Keratinocyte (primary cell): ENCODE data around the gene AXIN1. TPM values are rescaled to one million over a fixed set of nuclear protein-coding genes. Genes with fewer than 3 reads are reported as not detected.
A peak's percentile ranks its signal among the peaks of the same experiment; 100 is the strongest.

Experiments used
- DNase-seq: peaks from one replicate; pipeline ENCODE4 v3.0.0-alpha.2; 2011; ENCODE audit warnings: low read depth, missing footprints, low spot score
- FAIRE-seq: peaks from 2 replicates; lab custom pipeline; 2011; peaks lifted over from hg19 to GRCh38; lab: Jason Lieb, UNC
- H2AFZ ChIP-seq: 2 replicates; pipeline ENCODE4 v1.6.0; 2012; ENCODE audit warnings: low read length, control low read depth, inconsistent platforms; ENCODE audit not compliant: control insufficient read depth
- H3K27ac ChIP-seq: 2 replicates; pipeline ENCODE4 v1.5.1; 2011; ENCODE audit warnings: low read length; ENCODE audit not compliant: control insufficient read depth, insufficient read depth
- H3K27me3 ChIP-seq: 3 replicates; pipeline ENCODE4 v1.6.0; 2011; ENCODE audit warnings: low read length; ENCODE audit not compliant: control insufficient read depth, insufficient read depth; ENCODE audit errors: extremely low read depth
- H3K36me3 ChIP-seq, 2 experiments: 2 replicates in 1 of 2; 3 replicates in 1 of 2; pipeline ENCODE4 v1.5.1; 2011; ENCODE audit warnings: low read length in 2 of 2, mild to moderate bottlenecking in 1 of 2; ENCODE audit not compliant: control insufficient read depth in 2 of 2, insufficient read depth in 2 of 2; ENCODE audit errors: extremely low read depth in 1 of 2
- H3K4me1 ChIP-seq: 3 replicates; pipeline ENCODE4 v1.5.1; 2011; ENCODE audit warnings: low read length; ENCODE audit not compliant: control insufficient read depth, insufficient read depth; ENCODE audit errors: extremely low read depth
- H3K4me2 ChIP-seq: 3 replicates; pipeline ENCODE4 v1.6.0; 2011; ENCODE audit warnings: low read depth, low read length; ENCODE audit not compliant: control insufficient read depth, insufficient read depth; ENCODE audit errors: extremely low read depth
- H3K4me3 ChIP-seq, 3 experiments: fragments of 200-600 bp in 1 of 3; sonication (generic) in 1 of 3; 2 replicates in 2 of 3; 3 replicates in 1 of 3; pipeline ENCODE4 v1.5.1; 2011 to 2016; ENCODE audit warnings: low read length in 3 of 3, mild to moderate bottlenecking in 3 of 3, control low read depth in 2 of 3, inconsistent platforms in 1 of 3, low read depth in 1 of 3, mixed read lengths in 1 of 3, mixed run types in 1 of 3, moderate library complexity in 1 of 3; ENCODE audit not compliant: control insufficient read depth in 2 of 3, insufficient read depth in 2 of 3; ENCODE audit errors: extremely low read depth in 1 of 3
- H3K79me2 ChIP-seq: 2 replicates; pipeline ENCODE4 v1.6.0; 2012; ENCODE audit warnings: low read length; ENCODE audit not compliant: control insufficient read depth, insufficient read depth
- H3K9ac ChIP-seq: 3 replicates; pipeline ENCODE4 v1.6.0; 2011; ENCODE audit warnings: low read length; ENCODE audit not compliant: control insufficient read depth, insufficient read depth; ENCODE audit errors: extremely low read depth
- H3K9me1 ChIP-seq: 3 replicates; pipeline ENCODE4 v1.6.0; 2011; ENCODE audit warnings: low read length; ENCODE audit not compliant: control insufficient read depth, insufficient read depth; ENCODE audit errors: extremely low read depth
- H3K9me3 ChIP-seq: 2 replicates; pipeline ENCODE4 v1.5.1; 2012; ENCODE audit warnings: low read depth, low read length; ENCODE audit not compliant: control insufficient read depth
- H4K20me1 ChIP-seq: 3 replicates; pipeline ENCODE4 v1.6.0; 2011; ENCODE audit warnings: low read length; ENCODE audit not compliant: control insufficient read depth, insufficient read depth; ENCODE audit errors: extremely low read depth
- CTCF ChIP-seq, 3 experiments: IDR thresholded peaks in 1 of 3; conservative IDR thresholded peaks in 1 of 3; optimal IDR thresholded peaks in 1 of 3; 2 replicates in 2 of 3; 3 replicates in 1 of 3; pipeline versions ENCODE3 to v1.5.1; 2011; ENCODE audit warnings: low read length in 3 of 3, mild to moderate bottlenecking in 3 of 3, moderate library complexity in 2 of 3, control low read depth in 1 of 3, inconsistent platforms in 1 of 3; ENCODE audit not compliant: insufficient read depth in 2 of 3; ENCODE audit errors: extremely low read depth in 1 of 3
- EZH2 ChIP-seq: IDR thresholded peaks from one replicate; pipeline ENCODE4 v1.6.1; 2012; ENCODE audit warnings: inconsistent platforms, mild to moderate bottlenecking, low read length, moderate library complexity
- dilution Hi-C: fragments of 300-500 bp; cut with MboI; formaldehyde crosslinking; loops from one replicate; pipeline ENCODE4 v1.7.0; 2020; ENCODE audit warnings: low sequenced_read_pairs; ENCODE audit not compliant: extremely low pct_ligation_motif_present
- polyA plus RNA-seq, 5 experiments: library from polyadenylated mRNA; depleted of rRNA in 3 of 5; stranded (reverse) in 3 of 5; stranded (forward) in 1 of 5; unstranded in 1 of 5; fragments of >200 nt; gene quantifications; 1 replicate in 1 of 5; 2 replicates in 3 of 5; 3 replicates in 1 of 5; pipeline versions ENCODE4 v1.2.1 to v1.2.3, GENCODE V29; 2011 to 2012; ENCODE audit warnings: missing spikeins in 2 of 5, low read depth in 1 of 5, low replicate concordance in 1 of 5

AXIN1 gene
- polyA plus RNA-seq, 1 donor (not counting 4 experiments of a cell fraction or from before 2014, with no cell fraction given), result 8.8 TPM

DNA sequence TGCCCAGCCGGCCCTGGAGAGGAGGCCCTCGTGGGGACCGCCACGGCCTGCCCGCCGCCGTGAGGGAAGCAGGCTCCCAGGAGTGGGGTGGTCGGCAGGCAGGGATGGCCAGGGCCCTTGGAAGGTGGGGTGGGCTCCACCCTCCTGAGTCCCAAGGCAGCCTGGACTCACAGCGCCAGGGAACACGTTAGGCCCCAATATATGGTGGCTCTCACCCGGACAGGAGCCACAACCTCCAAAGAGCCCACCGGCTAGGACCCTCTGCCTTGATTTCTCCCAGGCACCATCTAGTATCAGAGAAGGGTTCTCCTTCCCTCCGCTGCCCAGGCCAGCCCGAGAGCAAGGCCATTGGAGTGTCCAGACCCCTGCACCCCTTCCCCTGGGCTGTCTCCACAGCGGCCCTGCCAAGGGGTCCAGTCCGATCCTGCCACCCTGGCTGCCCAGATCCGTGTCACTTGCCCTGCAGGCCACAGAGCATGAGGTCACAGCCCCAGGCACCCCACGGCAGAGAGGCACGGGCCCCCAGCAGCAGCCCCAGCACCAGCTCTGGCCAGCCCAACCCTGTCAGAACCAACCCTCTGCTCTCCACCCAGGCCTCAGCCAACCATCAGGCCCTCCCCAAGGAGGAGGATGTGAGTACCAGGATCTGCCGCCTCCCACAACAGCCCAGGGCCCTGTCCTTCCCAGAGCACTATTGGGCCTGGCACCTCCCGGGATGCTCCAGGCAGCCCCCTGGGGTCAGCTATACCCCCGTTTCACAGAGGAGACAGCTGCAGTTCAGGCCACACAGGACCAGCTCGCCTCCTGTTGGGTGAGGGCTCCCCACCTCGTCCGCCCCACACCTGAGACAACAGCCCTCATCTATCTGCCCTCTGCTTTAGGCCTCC lies 1.1 kb upstream of the AXIN1 start:
- Histone ChIP-seq H3K27me3 (no peaks in the 10 kb centered on the region), H3K27ac (peak overlapping the region; percentile 87), H4K20me1 (no peaks in the 10 kb centered on the region), H2AFZ (peak overlapping the region; percentile 63), H3K79me2 (peaks cover 32% of the 10 kb centered on the region), H3K36me3 (peaks cover 3 to 7% of the 10 kb centered on the region in 2 experiments), H3K4me2 (peak overlapping the region; percentile 85), H3K4me3 (peak overlapping the region; percentile 31 to 54 (median 49)), H3K9ac (peak overlapping the region; percentile 76), H3K4me1 (peaks cover 27% of the 10 kb centered on the region), H3K9me3 (no peaks in the 10 kb centered on the region), H3K9me1 (peaks cover 10% of the 10 kb centered on the region)
- FAIRE-seq, result no peak
- no peak for DNase-seq
- dilution Hi-C loops, result no loop called here
- no peak for TF ChIP-seq CTCF (optimal IDR thresholded peaks at IDR 0.05 in 1 of 3, IDR thresholded peaks at IDR 0.05 in 1 of 3, conservative IDR thresholded peaks at IDR 0.05 in 1 of 3; ENCODE audit: extremely low read depth in 1 of 3, insufficient read depth in 2 of 3, low read length in 3 of 3)
- TF ChIP-seq EZH2, result no peak

DNA sequence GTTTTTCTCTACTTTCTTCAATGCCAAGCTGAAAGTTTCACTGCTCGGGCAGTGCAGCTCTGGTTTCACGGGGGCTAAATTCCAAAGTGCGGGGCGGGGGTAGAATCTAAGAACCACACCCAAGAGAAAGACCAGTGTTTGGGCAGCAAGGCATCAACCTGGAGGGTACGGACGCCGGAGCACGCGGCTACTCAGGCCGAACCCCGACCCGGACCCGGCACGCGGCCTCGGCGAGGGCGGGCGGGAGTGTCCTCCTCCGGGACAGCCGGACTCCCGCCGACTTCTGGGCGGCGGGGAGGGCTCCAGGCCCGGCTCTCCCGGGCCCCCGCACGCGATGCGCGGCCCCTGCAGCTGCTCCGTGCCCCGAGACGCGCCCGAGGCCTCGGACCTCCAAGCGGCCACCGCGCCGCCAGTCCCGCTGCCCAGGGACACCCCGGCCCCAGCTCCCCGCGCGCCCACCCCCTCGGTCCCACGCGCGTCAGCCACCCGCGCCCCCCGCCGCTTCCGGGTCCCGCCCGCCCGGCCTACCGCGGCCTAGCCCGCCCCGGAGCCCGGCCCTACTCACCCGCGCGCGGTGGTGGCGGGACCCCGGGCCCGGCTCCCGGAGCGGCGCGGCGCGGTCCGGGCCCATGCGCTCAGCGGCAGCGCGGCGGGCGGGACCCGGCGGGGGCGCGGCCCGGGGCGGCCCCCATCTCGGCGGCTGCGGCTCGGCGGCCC lies 561 bp downstream of the AXIN1 start:
- Histone ChIP-seq H4K20me1 (peaks cover 7% of the 10 kb centered on the region), H3K9ac (peak overlapping the region; percentile 67), H3K9me3 (no peaks in the 10 kb centered on the region), H3K9me1 (peaks cover 10% of the 10 kb centered on the region), H3K36me3 (peaks cover 6 to 12% of the 10 kb centered on the region in 2 experiments), H3K27ac (peak overlapping the region; percentile 29), H3K27me3 (no peaks in the 10 kb centered on the region), H3K79me2 (peaks cover 49% of the 10 kb centered on the region), H3K4me1 (peaks cover 27% of the 10 kb centered on the region), H2AFZ (no peak overlapping the region), H3K4me2 (peak overlapping the region; percentile 69), H3K4me3 (peak overlapping the region; percentile 63 to 69 (median 67))
- dilution Hi-C loops, result no loop called here
- no peak for TF ChIP-seq EZH2
- no peak for TF ChIP-seq CTCF (optimal IDR thresholded peaks at IDR 0.05 in 1 of 3, IDR thresholded peaks at IDR 0.05 in 1 of 3, conservative IDR thresholded peaks at IDR 0.05 in 1 of 3; ENCODE audit: extremely low read depth in 1 of 3, insufficient read depth in 2 of 3, low read length in 3 of 3)
- FAIRE-seq (no peak), DNase-seq (no peak)
